HCT116 (cell line): ENCODE measurements around the gene PANX2. TPM values are rescaled to one million over a fixed set of nuclear protein-coding genes. Genes with fewer than 3 reads are reported as not detected.

ENCODE experiments used
- ATAC-seq: fragments of 200-7000 bp; cut with Tn5 transposase; 2 replicates; pipeline ENCODE4 v1.9.1; 2020; ENCODE audit warnings: mild to moderate bottlenecking, moderate library complexity
- BruUV-seq: library from RNA; stranded (reverse); fragments of 400-500 nt; replicated peaks from 2 replicates; lab custom pipeline; 2021; lab: Mats Ljungman, UMichigan
- CTCF ChIA-PET: fragments of 300-600 bp; sonication (Branson Sonifier 250); formaldehyde crosslinking; loops from one replicate; lab custom pipeline; 2021; ENCODE audit warnings: antibody characterized with exemption; lab: Charles Lee
- POLR2A ChIA-PET: fragments of 300-600, 350-600 bp; sonication (Branson Sonifier 250); formaldehyde crosslinking; loops from one replicate; lab custom pipeline; 2021; ENCODE audit warnings: antibody characterized with exemption; lab: Charles Lee
- RAD21 ChIA-PET, 2 experiments: fragments of 300-600 bp; sonication (Branson Sonifier 250); formaldehyde crosslinking; loops; one replicate each; lab custom pipeline; 2023; ENCODE audit warnings: low total read pairs in 2 of 2; ENCODE audit not compliant: uncharacterized antibody in 2 of 2, unreplicated experiment in 2 of 2, low non-redundant PET in 1 of 2; lab: Charles Lee
- DNase-seq: peaks from one replicate; pipeline ENCODE4 v3.0.0-alpha.2; 2010; ENCODE audit warnings: low read depth, low spot score
- H2AFZ ChIP-seq: fragments of 200-600 bp; shearing (Covaris generic), sonication (generic); 2 replicates; pipeline ENCODE4 v1.6.1; 2017; ENCODE audit warnings: low read depth, mixed run types, mixed read lengths, antibody characterized with exemption, low read length; ENCODE audit not compliant: poor library complexity, severe bottlenecking
- H3K27ac ChIP-seq: 2 replicates; pipeline ENCODE4 v1.5.1; 2012; ENCODE audit warnings: low read depth, low read length
- H3K27me3 ChIP-seq: fragments of 200-600 bp; sonication (generic); 2 replicates; pipeline ENCODE4 v1.6.1; 2016; ENCODE audit warnings: mixed run types, low read length, mixed read lengths; ENCODE audit not compliant: insufficient read depth
- H3K36me3 ChIP-seq, 2 experiments: fragments of 200-500 bp in 1 of 2; fragments of 200-600 bp in 1 of 2; sonication (Bioruptor generic) in 1 of 2; sonication (generic) in 1 of 2; 2 replicates each; pipeline versions ENCODE4 v1.5.1 to v1.6.1; 2014 to 2016; ENCODE audit warnings: low read length in 2 of 2, inconsistent platforms in 1 of 2, mixed read lengths in 1 of 2, mixed run types in 1 of 2; ENCODE audit not compliant: insufficient read depth in 2 of 2, control insufficient read depth in 1 of 2
- H3K4me1 ChIP-seq, 2 experiments: fragments of 200-600 bp in 1 of 2; sonication (generic) in 1 of 2; 2 replicates each; pipeline versions ENCODE4 v1.5.1 to v1.6.1; 2012 to 2017; ENCODE audit warnings: low read length in 2 of 2, inconsistent platforms in 1 of 2, mild to moderate bottlenecking in 1 of 2, mixed read lengths in 1 of 2, mixed run types in 1 of 2, moderate library complexity in 1 of 2; ENCODE audit not compliant: insufficient read depth in 2 of 2, control insufficient read depth in 1 of 2
- H3K4me2 ChIP-seq: fragments of 200-600 bp; sonication (generic); 2 replicates; pipeline ENCODE4 v1.6.1; 2017; ENCODE audit warnings: mixed run types, low read length, mixed read lengths
- H3K4me3 ChIP-seq, 2 experiments: fragments of 200-600 bp in 1 of 2; sonication (generic) in 1 of 2; replicated peaks in 1 of 2; 2 replicates each; pipeline ENCODE4 v1.5.1; 2011 to 2016; ENCODE audit warnings: low read length in 2 of 2, control low read depth in 1 of 2, low read depth in 1 of 2, mild to moderate bottlenecking in 1 of 2, mixed read lengths in 1 of 2, mixed run types in 1 of 2
- H3K79me2 ChIP-seq: fragments of 200-600 bp; sonication (generic); 2 replicates; pipeline ENCODE4 v1.6.1; 2017; ENCODE audit warnings: mild to moderate bottlenecking, mixed run types, low read length, moderate library complexity, mixed read lengths; ENCODE audit not compliant: insufficient read depth
- H3K9ac ChIP-seq: fragments of 200-600 bp; sonication (generic); 2 replicates; pipeline ENCODE4 v1.6.1; 2016; ENCODE audit warnings: low read length, mixed read lengths
- H3K9me2 ChIP-seq: fragments of 200-600 bp; sonication (generic), shearing (Covaris generic); 2 replicates; pipeline ENCODE4 v1.6.1; 2017; ENCODE audit warnings: mixed run types, mild to moderate bottlenecking, moderate library complexity; ENCODE audit not compliant: insufficient read depth
- H3K9me3 ChIP-seq, 2 experiments: fragments of 200-500 bp in 1 of 2; fragments of 200-600 bp in 1 of 2; sonication (Bioruptor generic) in 1 of 2; sonication (generic) in 1 of 2; 2 replicates each; pipeline ENCODE4 v1.6.1; 2014 to 2017; ENCODE audit warnings: low read length in 2 of 2, mixed read lengths in 2 of 2, inconsistent platforms in 1 of 2, low read depth in 1 of 2, mild to moderate bottlenecking in 1 of 2, mixed run types in 1 of 2, moderate library complexity in 1 of 2; ENCODE audit not compliant: control insufficient read depth in 1 of 2, insufficient read depth in 1 of 2
- H4K20me1 ChIP-seq: fragments of 200-600 bp; sonication (generic), shearing (Covaris generic); 2 replicates; pipeline ENCODE4 v1.6.1; 2017; ENCODE audit warnings: mixed run types, mild to moderate bottlenecking, moderate library complexity; ENCODE audit not compliant: insufficient read depth
- CEBPB ChIP-seq: IDR thresholded peaks from 2 replicates; pipeline ENCODE4 v1.6.1; 2012; ENCODE audit warnings: low read depth
- EZH2phosphoT487 ChIP-seq: fragments of 200-600 bp; IDR thresholded peaks from 2 replicates; pipeline ENCODE4 v1.6.1; 2018; ENCODE audit warnings: antibody characterized with exemption, borderline replicate concordance
- JUND ChIP-seq: IDR thresholded peaks from 2 replicates; pipeline ENCODE4 v1.6.1; 2012
- intact Hi-C: fragments of 100-400 bp; cut with micrococcal nuclease; formaldehyde crosslinking; loops from 2 replicates; pipeline ENCODE4 v1.10.0; 2022
- total RNA-seq: library from RNA; stranded (reverse); gene quantifications from one replicate; pipeline ENCODE4 v1.2.1, GENCODE V29; 2021; ENCODE audit not compliant: unreplicated experiment
- TF ChIP-seq, protein P1 (sequence below): IDR thresholded peaks from 2 replicates; pipeline ENCODE4 v1.6.1; 2012

The PANX2 gene
- total RNA-seq, 1 experiment from 2014 or later: 8.0 TPM

- no peak for TF ChIP-seq JUND
- TF ChIP-seq, protein P1, sequence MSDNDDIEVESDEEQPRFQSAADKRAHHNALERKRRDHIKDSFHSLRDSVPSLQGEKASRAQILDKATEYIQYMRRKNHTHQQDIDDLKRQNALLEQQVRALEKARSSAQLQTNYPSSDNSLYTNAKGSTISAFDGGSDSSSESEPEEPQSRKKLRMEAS: no peak
- TF ChIP-seq, all 23 proteins: peak for 0
- H3K4me1 ChIP-seq: no peaks in the 10 kb centered on the region
- H3K9ac ChIP-seq: no peak overlapping the region
- RAD21 ChIA-PET: no interaction called here
- no peak overlapping the region for H3K4me3 ChIP-seq
- no peak overlapping the region for H2AFZ ChIP-seq
- ATAC-seq (no peak), DNase-seq (no peak)
- CTCF ChIA-PET: no interaction called here
- no peaks in the 10 kb centered on the region for H3K36me3 ChIP-seq
- no peak overlapping the region for H3K4me2 ChIP-seq
- POLR2A ChIA-PET: no interaction called here
- no TSS peak for BruUV-seq
- no peaks in the 10 kb centered on the region for H3K27me3 ChIP-seq
- H3K27ac ChIP-seq: no peak overlapping the region
- H3K9me2 ChIP-seq: no peaks in the 10 kb centered on the region
- no peaks in the 10 kb centered on the region for H3K79me2 ChIP-seq
- intact Hi-C loops: no loop called here
- no peaks in the 10 kb centered on the region; a peak in 1 of 4 replicates for H3K9me3 ChIP-seq
- no peaks in the 10 kb centered on the region for H4K20me1 ChIP-seq
Measured at GRCh38 chr22:50129121-50129736, 41.3 kb upstream of the PANX2 start.

DNA sequence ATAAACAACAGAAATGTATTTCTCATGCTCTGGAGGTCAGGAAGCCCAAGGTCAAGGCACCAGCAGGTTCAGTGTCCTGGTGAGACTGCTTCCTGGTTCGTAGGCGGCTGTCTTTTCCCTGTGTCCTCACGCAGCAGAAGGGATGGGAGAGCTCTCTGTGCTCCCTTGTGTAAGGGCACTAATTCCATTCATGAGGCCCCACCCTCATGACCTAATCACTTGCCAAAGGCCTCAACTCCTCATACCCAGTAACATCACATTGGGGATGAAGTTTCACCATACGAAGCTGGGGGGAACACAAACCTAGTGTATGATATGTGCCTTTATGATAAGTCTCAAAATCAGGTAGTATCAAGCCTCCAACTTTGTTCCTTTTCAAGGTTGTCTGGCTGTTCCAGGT is 38.6 kb upstream of the PANX2 start:
- BruUV-seq: no TSS peak
- CTCF ChIA-PET: no interaction called here
- RAD21 ChIA-PET: no interaction called here
- DNase-seq: no peak
- Histone ChIP-seq H3K9ac (no peak overlapping the region), H4K20me1 (no peaks in the 10 kb centered on the region)
- TF ChIP-seq CEBPB (no peak), EZH2phosphoT487 (no peak)
- TF ChIP-seq, all 23 proteins: peak for 0
- Histone ChIP-seq H3K4me3 (no peak overlapping the region), H3K4me2 (no peak overlapping the region), H3K4me1 (no peaks in the 10 kb centered on the region), H3K9me3 (no peaks in the 10 kb centered on the region; a peak in 1 of 4 replicates), H2AFZ (no peak overlapping the region), H3K9me2 (no peaks in the 10 kb centered on the region), H3K27ac (no peak overlapping the region), H3K36me3 (no peaks in the 10 kb centered on the region), H3K27me3 (no peaks in the 10 kb centered on the region), H3K79me2 (no peaks in the 10 kb centered on the region)
- ATAC-seq: no peak
- POLR2A ChIA-PET: no interaction called here
- intact Hi-C loops: no loop called here
